Parietal lobe (tissue), 2 donors: Measurements from ENCODE around the gene F13A1. TPM values are rescaled to one million over a fixed set of nuclear protein-coding genes. Genes with fewer than 3 reads are reported as not detected.

Experiments
- small RNA-seq: library from RNA; depleted of rRNA; stranded (forward); fragments of <200 nt; gene quantifications from one replicate; pipeline ENCODE3, GENCODE V24; 2014; ENCODE audit warnings: low replicate concordance
- total RNA-seq: library from RNA; depleted of rRNA; stranded (reverse); fragments of >200 nt; gene quantifications from one replicate; pipeline ENCODE4 v1.2.3, GENCODE V29; 2014

The F13A1 gene
- 2.5 TPM for total RNA-seq

GRCh38 chr6:6319952-6320811 lies at the start of gene F13A1:
Gene F13A1 (minus strand): TSS chr6:6320662. CDS start chr6:6318664, 1,998 bp downstream.

Small RNA genes within 50 kb of the gene (small RNA-seq; reads per million reads assigned to genes)
- gene MIR7853: 2.0 reads per million, percentile 80 among the genes with 10 or more reads in this experiment
